ENCODE data around the gene LAPTM5.

DNA sequence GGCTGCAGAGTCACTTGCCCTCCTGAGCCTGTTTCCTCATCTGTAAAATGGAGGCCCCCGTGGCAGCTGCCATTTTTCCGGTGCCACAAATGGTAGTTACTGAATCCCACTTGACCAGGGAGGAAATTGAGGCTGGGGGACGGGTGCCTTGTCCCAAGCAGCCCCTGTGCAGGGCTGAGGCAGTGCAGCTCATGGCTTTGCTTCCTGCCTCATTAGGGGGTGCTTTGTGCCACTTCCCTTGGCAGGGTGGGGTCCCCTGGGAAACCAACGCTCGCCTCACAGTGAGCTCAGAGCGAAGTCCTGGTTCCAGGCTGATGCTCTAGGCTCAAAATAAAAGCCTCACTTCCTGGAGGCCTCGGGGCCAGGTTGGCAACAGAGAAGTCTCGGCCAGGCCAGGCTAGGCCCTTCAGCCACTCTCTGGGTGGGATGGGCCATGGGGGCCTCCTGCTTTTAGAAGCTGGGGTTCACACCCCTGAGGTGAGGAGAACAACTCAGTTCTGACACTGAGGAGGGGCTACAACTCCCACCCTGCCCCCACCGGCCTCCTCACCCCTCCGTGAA, 6.8 kb downstream of the LAPTM5 start:
- TF ChIP-seq, protein P1, sequence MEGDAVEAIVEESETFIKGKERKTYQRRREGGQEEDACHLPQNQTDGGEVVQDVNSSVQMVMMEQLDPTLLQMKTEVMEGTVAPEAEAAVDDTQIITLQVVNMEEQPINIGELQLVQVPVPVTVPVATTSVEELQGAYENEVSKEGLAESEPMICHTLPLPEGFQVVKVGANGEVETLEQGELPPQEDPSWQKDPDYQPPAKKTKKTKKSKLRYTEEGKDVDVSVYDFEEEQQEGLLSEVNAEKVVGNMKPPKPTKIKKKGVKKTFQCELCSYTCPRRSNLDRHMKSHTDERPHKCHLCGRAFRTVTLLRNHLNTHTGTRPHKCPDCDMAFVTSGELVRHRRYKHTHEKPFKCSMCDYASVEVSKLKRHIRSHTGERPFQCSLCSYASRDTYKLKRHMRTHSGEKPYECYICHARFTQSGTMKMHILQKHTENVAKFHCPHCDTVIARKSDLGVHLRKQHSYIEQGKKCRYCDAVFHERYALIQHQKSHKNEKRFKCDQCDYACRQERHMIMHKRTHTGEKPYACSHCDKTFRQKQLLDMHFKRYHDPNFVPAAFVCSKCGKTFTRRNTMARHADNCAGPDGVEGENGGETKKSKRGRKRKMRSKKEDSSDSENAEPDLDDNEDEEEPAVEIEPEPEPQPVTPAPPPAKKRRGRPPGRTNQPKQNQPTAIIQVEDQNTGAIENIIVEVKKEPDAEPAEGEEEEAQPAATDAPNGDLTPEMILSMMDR (conservative IDR thresholded peaks at IDR 0.05; ENCODE audit: low read depth, low read length), result no peak
- TF ChIP-seq EZH2phosphoT487 (IDR thresholded peaks at IDR 0.05; ENCODE audit: borderline replicate concordance, low read length), result no peak
- TF ChIP-seq EZH2 (IDR thresholded peaks at IDR 0.05; ENCODE audit: low read length, unreplicated experiment), result no peak

Data from PC-3 (cell line).